ENCODE data around the gene FARP1.

DNA sequence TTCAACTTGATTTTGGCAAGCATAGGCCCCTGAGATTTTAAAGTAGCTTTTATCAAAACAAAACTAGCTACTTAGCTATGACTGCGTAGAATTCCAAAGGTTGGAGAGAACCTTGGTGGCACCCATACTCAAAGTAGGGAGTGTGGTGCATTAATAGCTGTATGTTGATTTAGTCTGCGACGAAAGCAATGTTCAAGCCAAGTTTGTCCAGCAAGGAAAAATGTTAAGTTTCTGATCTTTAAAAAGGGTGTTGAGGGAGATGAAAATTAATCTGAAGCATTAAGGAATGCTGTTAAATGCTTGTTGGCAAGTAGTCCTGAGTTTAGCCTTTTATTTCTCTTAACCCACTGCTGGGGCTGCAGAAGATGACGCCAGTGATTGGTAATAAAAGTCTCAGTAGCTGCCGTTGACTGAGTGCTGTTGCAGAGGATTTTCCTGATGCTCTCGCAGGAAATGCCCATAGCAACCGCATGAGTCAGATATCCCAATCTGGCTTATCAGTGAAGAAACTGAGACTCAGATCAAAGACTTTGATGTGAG, 110.1 kb downstream of the FARP1 start:
- no peak for TF ChIP-seq EP300 (IDR thresholded peaks at IDR 0.05; ENCODE audit: borderline replicate concordance)
- TF ChIP-seq, protein P1, sequence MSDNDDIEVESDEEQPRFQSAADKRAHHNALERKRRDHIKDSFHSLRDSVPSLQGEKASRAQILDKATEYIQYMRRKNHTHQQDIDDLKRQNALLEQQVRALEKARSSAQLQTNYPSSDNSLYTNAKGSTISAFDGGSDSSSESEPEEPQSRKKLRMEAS (IDR thresholded peaks at IDR 0.05) = no peak
- no peak for TF ChIP-seq YY1 (IDR thresholded peaks at IDR 0.05; ENCODE audit: low read depth)
- no peak for TF ChIP-seq CEBPB (IDR thresholded peaks at IDR 0.05)
- TF ChIP-seq RAD21 (IDR thresholded peaks at IDR 0.05; ENCODE audit: low read depth) = no peak
- no peak for TF ChIP-seq TEAD4 (IDR thresholded peaks at IDR 0.05)
- TF ChIP-seq, protein P2, sequence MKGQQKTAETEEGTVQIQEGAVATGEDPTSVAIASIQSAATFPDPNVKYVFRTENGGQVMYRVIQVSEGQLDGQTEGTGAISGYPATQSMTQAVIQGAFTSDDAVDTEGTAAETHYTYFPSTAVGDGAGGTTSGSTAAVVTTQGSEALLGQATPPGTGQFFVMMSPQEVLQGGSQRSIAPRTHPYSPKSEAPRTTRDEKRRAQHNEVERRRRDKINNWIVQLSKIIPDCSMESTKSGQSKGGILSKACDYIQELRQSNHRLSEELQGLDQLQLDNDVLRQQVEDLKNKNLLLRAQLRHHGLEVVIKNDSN (IDR thresholded peaks at IDR 0.05) = no peak
- TF ChIP-seq FOXM1 (IDR thresholded peaks at IDR 0.05; ENCODE audit: borderline replicate concordance, low read depth) = no peak
- no peak for TF ChIP-seq TAF1 (IDR thresholded peaks at IDR 0.05; ENCODE audit: low read depth)
- TF ChIP-seq REST (IDR thresholded peaks at IDR 0.05; ENCODE audit: low read depth) = no peak
- no peak for TF ChIP-seq TCF12 (IDR thresholded peaks at IDR 0.05; ENCODE audit: low read depth)
